Activated CD4-positive, alpha-beta T cell treated with anti-CD3 and anti-CD28 coated beads, Interleukin-2, amount 50 U/mL, for 1 hour (primary cell): ENCODE measurements around the gene ZNF578.
"Not testable (repeated sequence)": the region's sequence is repeated elsewhere in the genome, so short reads cannot be mapped to it uniquely, and the experiment has no call there.

Source experiments
- DNase-seq: peaks from one replicate; pipeline ENCODE4 v3.0.0-alpha.2; 2020

The ZNF578 gene

DNA sequence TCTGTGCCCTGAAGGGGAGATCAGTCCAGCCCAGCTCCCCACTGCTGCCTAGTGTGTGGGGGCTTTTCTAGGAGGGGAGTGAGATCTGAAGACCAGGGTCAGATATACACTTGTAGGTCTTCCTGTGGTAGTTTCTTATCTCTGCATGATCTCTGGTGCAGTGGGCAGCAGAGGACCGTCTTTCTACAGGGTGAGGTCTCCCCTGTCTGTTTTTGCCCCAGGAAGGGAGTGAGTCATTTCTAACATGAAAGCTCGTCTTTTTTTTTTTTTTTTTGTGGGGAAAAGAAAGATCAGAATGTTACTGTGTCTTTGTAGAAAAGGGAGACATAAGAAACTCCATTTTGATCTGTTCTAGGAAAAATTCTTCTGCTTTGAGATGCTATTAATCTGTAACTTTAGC lies 65.3 kb downstream of the ZNF578 start:
- no peak for DNase-seq

GRCh38 chr19:52519175-52519574 lies 65.8 kb downstream of the ZNF578 start:
- DNase-seq = not testable (repeated sequence)

DNA sequence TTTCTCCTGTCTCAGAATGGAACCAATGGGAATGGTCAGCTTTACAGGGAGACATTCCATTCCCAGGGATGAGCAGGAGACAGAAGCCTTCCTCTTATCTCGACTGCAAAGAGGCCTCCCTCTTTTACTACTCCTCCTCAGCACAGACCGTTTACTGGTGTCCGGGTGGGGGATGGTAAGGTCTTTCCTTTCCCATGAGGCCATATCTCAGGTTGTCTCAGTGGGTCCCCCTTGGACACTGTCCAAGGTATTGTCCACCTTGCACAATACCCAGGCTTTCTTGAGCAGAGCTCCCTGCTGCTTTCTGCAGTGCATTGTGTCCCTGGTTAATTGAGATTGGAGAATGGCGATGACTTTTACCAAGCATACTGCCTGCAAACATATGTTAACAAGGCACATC lies 66.7 kb downstream of the ZNF578 start:
- DNase-seq = no peak

DNA sequence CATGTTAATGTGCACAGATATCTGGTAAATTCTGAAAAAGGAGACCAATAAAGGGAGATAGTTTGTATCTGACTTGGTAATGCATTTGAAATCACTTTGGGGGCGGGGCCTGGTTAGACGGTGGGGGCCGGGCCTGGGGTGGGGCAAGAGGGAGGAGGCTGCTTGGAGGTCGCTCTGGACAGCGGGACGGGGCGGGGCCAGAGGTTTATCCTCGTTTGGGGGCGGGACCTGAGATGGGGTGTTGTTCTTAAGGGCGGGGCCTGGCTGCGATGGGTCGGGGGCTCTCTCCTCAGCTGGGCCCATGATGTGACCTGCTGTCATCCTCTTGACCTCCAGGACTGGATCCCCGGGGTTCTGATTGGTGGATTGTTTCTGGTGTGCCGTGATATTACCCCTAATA lies 69.2 kb downstream of the ZNF578 start:
- DNase-seq = no peak

DNA sequence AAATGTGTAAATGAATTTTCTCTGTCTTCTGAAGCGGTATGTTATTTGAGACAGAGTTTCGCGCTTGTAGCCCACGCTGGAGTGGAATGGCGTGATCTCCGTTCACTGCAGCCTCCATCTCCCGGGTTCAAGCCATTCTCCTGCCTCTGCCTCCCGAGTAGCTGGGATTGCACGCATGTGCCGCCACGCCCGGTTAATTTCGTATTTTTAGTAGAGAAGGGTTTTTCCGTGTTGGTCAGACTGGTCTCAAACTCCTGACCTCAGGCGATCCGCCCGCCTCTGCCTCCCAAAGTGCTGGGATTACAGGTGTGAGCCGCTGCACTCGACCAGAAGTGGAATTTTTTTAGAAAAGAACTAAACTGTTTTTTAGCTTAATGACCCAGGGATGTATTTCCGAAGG lies 70.7 kb downstream of the ZNF578 start:
- no peak for DNase-seq

GRCh38 chr19:52527134-52527955 lies 74.0 kb downstream of the ZNF578 start, which contains the start of gene ZNF808:
TSS of gene ZNF808 (plus strand) at chr19:52527668. CDS start at chr19:52543285, 15,617 bp downstream.
- DNase-seq = peak; percentile 98

- no peak for DNase-seq
These were observed 74.6 kb downstream of the ZNF578 start for GRCh38 chr19:52527956-52528351.

GRCh38 chr19:52532480-52532879 lies 79.1 kb downstream of the ZNF578 start:
- DNase-seq = no peak

GRCh38 chr19:52533901-52534300 lies 80.5 kb downstream of the ZNF578 start:
- DNase-seq = no peak

GRCh38 chr19:52535385-52535770 lies 82.0 kb downstream of the ZNF578 start:
- peak; percentile 3 for DNase-seq

DNA sequence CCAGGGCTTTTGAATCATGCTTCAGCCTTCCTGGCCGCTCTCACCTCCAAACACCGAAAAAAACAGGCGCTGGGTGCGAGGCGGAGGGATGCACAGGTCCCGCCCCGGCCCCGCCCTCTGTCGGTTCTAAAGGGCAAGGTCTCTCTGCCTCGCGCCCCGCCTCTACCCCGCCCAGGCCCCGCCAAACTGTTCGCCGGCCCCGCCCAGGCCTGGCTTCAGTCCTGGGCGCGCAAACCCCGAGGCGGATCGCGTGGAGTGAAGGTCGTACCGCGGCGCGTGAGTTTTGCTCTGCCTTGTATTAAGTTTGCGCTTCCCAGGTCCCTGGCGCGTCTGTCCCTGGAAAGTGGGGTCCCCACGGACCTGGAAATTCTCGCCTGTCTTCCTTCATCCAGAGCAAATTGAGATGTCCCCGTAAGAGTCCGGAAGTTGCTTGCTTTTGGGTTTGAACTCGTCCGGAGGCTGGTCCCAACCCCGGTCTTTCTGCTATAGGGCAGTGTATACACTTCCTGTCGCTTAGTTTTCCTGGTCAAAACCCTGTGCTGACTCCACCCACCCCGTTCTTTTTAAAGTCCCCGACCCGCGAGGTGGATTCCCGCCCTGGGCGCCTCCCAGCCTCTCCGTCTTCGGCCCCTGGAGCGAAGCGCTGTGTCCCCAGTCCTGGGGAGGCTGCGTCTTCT lies 82.6 kb downstream of the ZNF578 start:
- DNase-seq = peak; percentile 88

DNA sequence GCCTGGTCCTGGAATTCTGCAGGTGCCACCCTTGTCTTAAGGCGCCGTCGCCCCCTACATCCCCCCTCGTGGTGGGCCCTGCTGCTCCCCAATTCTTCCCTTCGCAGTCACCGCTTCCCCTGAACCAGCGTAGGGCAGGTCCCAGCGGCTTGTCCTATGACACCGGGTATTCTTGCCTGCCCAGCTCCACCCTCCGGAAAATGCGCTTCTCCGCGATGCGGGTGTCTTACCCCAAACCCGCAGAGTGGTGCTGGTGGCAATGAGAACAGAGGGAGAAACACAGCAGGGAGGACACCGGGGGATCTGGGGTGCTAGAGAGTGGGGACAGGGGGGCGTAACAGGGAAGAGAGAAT lies 83.1 kb downstream of the ZNF578 start:
- peak; percentile 53 for DNase-seq

GRCh38 chr19:52538815-52539214 lies 85.5 kb downstream of the ZNF578 start:
- DNase-seq = not testable (repeated sequence)

- DNase-seq = not testable (repeated sequence)
These were observed 87.8 kb downstream of the ZNF578 start for GRCh38 chr19:52541176-52541575.

GRCh38 chr19:52541608-52542007 lies 88.3 kb downstream of the ZNF578 start:
- DNase-seq = no peak

GRCh38 chr19:52542541-52542940 lies 89.2 kb downstream of the ZNF578 start:
- not testable (repeated sequence) for DNase-seq

DNA sequence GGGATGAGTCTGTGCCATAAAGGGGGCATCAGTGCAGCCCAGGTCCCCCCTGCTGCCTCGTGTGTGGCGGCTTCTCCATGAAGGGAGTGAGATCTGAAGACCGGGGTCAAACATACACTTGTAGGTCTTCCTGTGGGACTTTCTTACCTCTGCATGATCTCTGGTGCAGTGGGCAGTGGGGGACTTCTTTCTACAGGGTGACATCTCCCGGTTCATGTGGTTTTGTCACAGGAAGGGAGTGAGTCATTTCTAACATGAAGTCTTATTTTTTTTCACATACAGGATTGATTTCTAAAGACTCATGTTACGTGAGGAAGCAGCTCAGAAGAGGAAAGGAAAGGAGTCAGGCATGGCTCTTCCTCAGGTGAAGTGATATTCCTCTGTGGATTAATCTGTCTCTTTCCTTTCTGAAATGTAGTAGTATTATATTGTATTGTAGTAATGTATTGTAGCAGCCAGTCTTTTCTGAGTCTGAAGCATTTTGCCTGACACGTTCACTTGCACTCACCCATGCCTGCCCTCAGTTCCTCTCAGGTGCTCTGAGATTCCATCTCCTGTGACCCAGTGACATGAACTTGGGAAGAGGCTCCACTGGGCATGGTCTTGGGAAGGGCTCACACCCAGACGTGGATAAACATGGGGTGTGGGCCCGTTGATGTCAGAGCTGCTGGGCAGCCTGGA lies 89.8 kb downstream of the ZNF578 start:
- DNase-seq = no peak

DNA sequence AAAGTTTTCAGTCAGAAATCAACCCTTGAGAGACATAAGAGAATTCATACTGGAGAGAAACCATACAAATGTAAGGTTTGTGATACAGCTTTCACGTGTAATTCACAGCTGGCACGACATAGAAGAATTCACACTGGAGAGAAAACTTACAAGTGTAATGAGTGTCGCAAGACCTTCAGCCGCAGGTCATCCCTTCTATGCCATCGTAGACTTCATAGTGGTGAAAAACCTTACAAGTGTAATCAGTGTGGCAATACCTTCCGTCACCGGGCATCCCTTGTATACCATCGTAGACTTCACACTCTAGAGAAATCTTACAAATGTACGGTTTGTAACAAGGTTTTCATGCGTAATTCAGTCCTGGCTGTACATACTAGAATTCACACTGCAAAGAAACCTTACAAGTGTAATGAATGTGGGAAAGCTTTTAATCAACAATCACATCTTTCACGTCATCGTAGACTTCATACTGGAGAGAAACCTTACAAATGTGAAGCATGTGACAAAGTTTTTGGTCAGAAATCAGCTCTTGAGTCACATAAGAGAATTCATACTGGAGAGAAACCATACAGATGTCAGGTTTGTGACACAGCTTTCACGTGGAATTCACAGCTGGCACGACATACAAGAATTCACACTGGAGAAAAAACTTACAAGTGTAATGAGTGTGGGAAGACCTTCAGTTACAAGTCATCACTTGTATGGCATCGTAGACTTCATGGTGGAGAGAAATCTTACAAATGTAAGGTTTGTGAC lies 101.0 kb downstream of the ZNF578 start:
- DNase-seq = no peak

DNA sequence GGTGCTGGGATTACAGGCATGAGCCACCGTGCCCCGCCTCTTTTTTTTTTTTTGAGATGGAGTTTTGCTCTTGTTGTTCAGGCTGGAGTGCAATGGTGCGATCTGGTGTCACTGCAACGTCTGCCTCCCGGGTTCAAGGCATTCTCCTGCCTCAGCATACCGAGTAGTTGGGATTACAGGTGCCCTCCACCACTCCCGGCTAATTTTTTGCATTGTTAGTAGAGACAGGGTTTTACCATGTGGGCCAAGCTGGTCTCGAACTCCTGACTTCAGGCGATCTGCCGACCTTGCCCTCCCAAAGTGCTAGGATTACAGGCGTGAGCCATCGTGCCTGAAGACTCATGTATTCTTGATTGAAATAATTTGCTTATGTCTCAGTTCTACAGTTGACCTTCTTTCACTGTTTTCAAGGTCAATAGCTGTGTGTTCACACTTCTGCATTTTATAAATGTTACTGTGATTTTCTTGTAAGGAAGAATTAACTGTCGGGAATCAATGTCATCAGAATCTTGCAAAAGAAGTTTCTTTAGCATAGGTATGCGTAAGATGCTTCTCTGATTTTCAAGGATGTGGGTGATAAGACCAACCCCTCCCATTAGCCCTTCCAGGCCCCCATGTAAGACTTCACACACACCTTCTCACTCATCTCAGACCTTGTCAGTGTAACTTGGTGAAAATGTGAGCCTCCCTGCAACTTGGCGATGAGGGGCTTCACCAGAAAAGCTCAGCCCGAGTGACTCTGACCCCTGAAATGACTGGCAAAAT lies 104.1 kb downstream of the ZNF578 start:
- DNase-seq = no peak

GRCh38 chr19:52558732-52559445 lies 105.5 kb downstream of the ZNF578 start:
- DNase-seq = not testable (repeated sequence)

DNA sequence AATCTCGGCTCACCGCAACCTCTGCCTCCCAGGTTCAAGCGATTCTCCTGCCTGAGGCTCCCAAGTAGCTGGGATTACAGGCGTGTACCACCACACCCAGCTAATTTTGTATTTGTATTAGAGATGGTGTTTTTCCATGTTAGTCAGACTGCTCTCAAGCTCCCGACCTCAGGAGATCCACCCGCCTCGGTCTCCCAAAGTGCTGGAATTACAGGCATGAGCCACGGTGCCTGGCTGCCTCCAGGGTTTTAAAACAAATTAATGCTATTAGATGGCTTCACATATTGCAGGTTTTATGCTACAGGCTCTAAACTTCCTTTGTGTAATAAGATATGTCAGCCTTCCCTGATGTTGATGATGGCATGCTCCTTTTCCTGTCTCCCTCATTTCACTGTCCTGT lies 108.3 kb downstream of the ZNF578 start:
- DNase-seq = not testable (repeated sequence)
